GM18502 (cell line): ENCODE results near the gene PHIP.
"Not testable (repeated sequence)": the region's sequence is repeated elsewhere in the genome, so short reads cannot be mapped to it uniquely, and the experiment has no call there.

Source experiments
- ATAC-seq: cut with Tn5 transposase; IDR thresholded peaks from one replicate; pipeline ENCODE4 v1.9.1; 2021; ENCODE audit warnings: mild to moderate bottlenecking; ENCODE audit not compliant: unreplicated experiment, poor library complexity

PHIP gene

GRCh38 chr6:78947962-78948361 is 130.1 kb downstream of the PHIP start:
- ATAC-seq, result no peak

- no peak for ATAC-seq
Observed at GRCh38 chr6:78947529-78947928, 130.5 kb downstream of the PHIP start.

- no peak for ATAC-seq
Observed at GRCh38 chr6:78942446-78942845, 135.6 kb downstream of the PHIP start.

GRCh38 chr6:78936515-78936914 is 141.5 kb downstream of the PHIP start:
- no peak for ATAC-seq

- no peak for ATAC-seq
Observed at GRCh38 chr6:78935553-78935952, 142.5 kb downstream of the PHIP start.

GRCh38 chr6:78925317-78925716 is 152.7 kb downstream of the PHIP start:
- no peak for ATAC-seq

- ATAC-seq, result not testable (repeated sequence)
Observed at GRCh38 chr6:78921168-78921567, 156.9 kb downstream of the PHIP start.

- no peak for ATAC-seq
Observed at GRCh38 chr6:78917788-78918187, 160.3 kb downstream of the PHIP start.

- ATAC-seq, result no peak
Observed at GRCh38 chr6:78916411-78916810, 161.6 kb downstream of the PHIP start.

GRCh38 chr6:78911218-78911940 is 166.7 kb downstream of the PHIP start:
- no peak for ATAC-seq

GRCh38 chr6:78910591-78911171 is 167.4 kb downstream of the PHIP start:
- ATAC-seq, result peak; percentile 71

GRCh38 chr6:78910010-78910409 is 168.0 kb downstream of the PHIP start:
- no peak for ATAC-seq

GRCh38 chr6:78909391-78909790 is 168.7 kb downstream of the PHIP start:
- ATAC-seq, result no peak

GRCh38 chr6:78908621-78909020 is 169.4 kb downstream of the PHIP start:
- no peak for ATAC-seq

- no peak for ATAC-seq
Observed at GRCh38 chr6:78896227-78896626, 181.8 kb downstream of the PHIP start.

- ATAC-seq, result not testable (repeated sequence)
Observed at GRCh38 chr6:78889901-78890300, 188.2 kb downstream of the PHIP start.
